ENCODE data around the gene PLCH2.

Gene PLCH2

GRCh38 chr1:2529784-2530512, 53.9 kb downstream of the PLCH2 start, which contains the start of gene HES5:
TSS of gene HES5 (minus strand) at chr1:2530263. CDS start at chr1:2530164, 99 bp downstream.
- Histone ChIP-seq H3K36me3 (ENCODE audit: insufficient read depth, low read length) (no peaks in the 10 kb centered on the region), H3K9me3 (ENCODE audit: control insufficient read depth, insufficient read depth, low read length) (no peaks in the 10 kb centered on the region), H3K9ac (ENCODE audit: low read depth, low read length) (peak within 1 kb of the TSS; percentile 5; the same call in 1 of the 2 replicates), H3K4me1 (ENCODE audit: insufficient read depth, low read length) (peaks cover 27% of the 10 kb centered on the region; the same call in 1 of the 2 replicates)

DNA sequence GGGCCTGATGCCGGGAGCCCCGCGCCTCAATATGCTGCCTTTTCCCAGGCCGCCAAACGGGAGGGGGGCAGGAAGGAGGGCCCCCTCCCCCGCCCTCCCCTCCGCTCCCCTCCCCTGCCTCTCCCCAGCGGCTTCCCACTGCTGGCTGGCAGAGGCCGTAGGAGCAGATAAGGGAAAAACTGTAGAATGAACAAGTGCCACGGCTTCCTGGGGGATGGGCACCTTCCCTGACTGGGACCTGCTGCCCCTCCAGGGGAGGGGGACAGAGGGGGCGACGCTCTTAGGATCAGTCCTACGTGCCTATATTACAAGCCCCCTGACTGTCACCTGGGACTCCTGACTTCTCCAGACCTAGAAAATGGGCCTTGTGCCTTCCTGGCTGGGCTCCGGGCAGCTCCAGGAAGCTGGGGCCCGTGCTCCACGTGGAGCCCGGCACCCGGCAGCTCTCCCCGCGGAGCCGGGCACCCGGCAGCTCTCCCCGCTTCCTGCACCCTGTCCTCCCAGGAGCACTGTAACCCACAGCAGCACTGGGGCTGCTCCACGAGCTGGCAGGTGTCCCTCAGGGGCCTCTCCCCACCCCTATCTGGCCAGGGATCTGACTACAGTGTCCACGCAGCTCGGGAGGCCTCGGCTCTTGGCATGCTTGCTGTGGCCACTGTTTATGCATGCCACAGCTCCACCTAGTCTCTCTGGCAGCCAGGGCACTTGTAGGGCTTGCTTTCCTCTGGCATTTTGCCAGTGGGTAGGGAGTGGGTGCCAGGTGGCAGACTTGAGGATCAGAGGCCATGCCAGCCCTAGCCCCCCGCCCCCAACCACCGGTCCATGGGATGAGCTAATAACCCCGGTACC, 54.6 kb downstream of the PLCH2 start:
- Histone ChIP-seq H3K9ac (ENCODE audit: low read depth, low read length) (peak overlapping the region; percentile 5; the same call in 1 of the 2 replicates), H3K9me3 (ENCODE audit: control insufficient read depth, insufficient read depth, low read length) (no peaks in the 10 kb centered on the region), H3K4me1 (ENCODE audit: insufficient read depth, low read length) (peaks cover 25% of the 10 kb centered on the region; the same call in 1 of the 2 replicates), H3K36me3 (ENCODE audit: insufficient read depth, low read length) (no peaks in the 10 kb centered on the region)

DNA sequence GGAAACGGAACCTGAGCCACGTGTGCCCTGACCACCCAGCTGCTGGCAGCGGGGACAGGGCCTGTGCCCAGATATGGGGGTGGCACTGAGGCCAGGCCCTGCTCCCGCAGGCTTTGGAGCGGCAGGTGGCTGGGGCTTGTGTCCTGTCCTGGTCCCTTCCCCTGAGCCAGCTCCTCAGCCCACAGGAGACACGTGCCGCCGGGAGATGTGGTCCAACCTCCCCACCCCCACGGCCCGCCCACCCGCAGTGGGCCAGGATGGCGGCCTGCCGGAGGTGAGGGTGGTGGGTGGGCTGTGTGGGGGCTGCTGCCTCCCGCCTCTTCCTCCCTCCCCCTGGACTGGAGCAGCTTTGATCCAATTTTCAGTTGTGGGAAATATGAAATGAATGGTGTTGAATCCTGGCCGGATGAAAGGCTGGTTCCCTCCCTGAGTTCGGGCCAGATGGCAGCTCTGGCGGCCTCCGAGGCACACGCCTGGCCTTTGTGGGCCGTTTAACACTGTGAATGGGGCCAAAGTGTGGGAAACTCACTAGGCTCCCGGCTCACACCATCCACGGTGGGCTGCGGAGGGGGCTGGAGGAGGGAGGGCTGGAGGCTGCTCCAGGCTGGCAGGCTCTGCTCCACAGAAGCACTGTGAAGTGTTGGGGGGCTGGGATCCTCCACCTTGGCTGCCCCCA, 56.5 kb downstream of the PLCH2 start:
- Histone ChIP-seq H3K36me3 (ENCODE audit: insufficient read depth, low read length) (no peaks in the 10 kb centered on the region), H3K4me1 (ENCODE audit: insufficient read depth, low read length) (peaks cover 21% of the 10 kb centered on the region; the same call in 1 of the 2 replicates), H3K9me3 (ENCODE audit: control insufficient read depth, insufficient read depth, low read length) (no peaks in the 10 kb centered on the region), H3K9ac (ENCODE audit: low read depth, low read length) (no peak overlapping the region)

DNA sequence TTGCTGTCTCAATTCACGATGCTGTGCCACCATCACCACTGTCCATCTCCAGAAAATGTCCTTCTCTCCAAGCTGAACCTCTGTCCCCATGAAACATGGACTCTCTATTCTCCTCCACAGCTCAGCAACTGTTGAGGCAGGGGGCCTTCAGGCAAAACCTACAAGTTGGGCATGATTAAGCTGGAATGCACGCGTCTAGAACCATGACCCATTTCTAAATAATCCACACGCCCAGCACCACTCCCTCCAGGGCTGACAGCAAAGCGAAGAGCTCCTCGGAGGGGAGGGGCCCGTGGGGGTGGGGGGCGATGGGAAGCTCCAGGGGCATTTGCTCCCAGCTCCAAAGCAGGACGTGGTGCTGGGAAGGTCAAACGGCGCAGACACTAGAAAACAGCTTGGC, 57.3 kb downstream of the PLCH2 start:
- Histone ChIP-seq H3K36me3 (ENCODE audit: insufficient read depth, low read length) (no peaks in the 10 kb centered on the region), H3K9me3 (ENCODE audit: control insufficient read depth, insufficient read depth, low read length) (no peaks in the 10 kb centered on the region), H3K4me1 (ENCODE audit: insufficient read depth, low read length) (peaks cover 21% of the 10 kb centered on the region; the same call in 1 of the 2 replicates), H3K9ac (ENCODE audit: low read depth, low read length) (no peak overlapping the region)

GRCh38 chr1:2534315-2534686, 58.2 kb downstream of the PLCH2 start:
- Histone ChIP-seq H3K4me1 (ENCODE audit: insufficient read depth, low read length) (peaks cover 15% of the 10 kb centered on the region; the same call in 1 of the 2 replicates), H3K9ac (ENCODE audit: low read depth, low read length) (no peak overlapping the region)

DNA sequence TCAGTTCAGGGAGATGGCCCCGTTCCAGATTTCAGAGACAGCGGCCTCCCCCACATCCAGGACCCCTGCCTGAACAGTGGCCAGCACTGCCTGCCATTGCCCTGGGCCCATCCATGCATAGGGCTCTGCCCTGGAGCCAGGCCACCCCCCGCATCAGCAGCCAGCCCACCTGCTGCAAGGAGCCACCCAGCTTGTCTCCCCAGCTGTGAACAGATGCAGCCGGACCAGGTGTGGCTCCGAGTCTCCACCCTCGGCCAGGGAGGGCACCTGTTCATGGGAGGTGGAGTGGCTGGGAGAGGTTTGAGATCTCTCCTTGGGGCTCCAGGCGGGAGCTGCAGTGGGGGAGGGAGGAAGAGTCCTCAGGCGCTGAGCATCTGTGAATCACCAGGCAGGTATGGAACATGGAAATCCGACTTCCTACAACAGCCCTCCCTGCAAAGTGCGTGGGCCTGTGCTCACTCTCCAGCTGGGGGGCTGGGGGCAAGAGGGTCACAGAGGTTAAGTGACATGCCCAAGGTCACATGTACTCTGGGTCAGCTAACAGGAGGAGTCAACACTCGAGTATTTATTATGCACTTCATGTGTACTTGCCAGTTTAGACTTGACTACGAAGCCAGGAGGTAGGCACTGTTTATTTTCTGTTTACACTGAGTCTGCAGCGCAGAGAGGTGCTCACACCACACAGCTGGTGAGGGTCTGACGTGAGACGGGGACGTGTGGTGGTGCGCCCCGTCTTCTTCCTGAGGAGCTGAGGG, 58.8 kb downstream of the PLCH2 start:
- H3K9me3 ChIP-seq (ENCODE audit: control insufficient read depth, insufficient read depth, low read length): no peaks in the 10 kb centered on the region
- H3K36me3 ChIP-seq (ENCODE audit: insufficient read depth, low read length): no peaks in the 10 kb centered on the region
- H3K4me1 ChIP-seq (ENCODE audit: insufficient read depth, low read length): peaks cover 15% of the 10 kb centered on the region; the same call in 1 of the 2 replicates
- no peak overlapping the region for H3K9ac ChIP-seq (ENCODE audit: low read depth, low read length)

More at GRCh38 chr1:2534315-2534686, 58.2 kb downstream of the PLCH2 start:
- Histone ChIP-seq H3K36me3 (ENCODE audit: insufficient read depth, low read length) (no peaks in the 10 kb centered on the region), H3K9me3 (ENCODE audit: control insufficient read depth, insufficient read depth, low read length) (no peaks in the 10 kb centered on the region)

GRCh38 chr1:2535455-2535854, 59.4 kb downstream of the PLCH2 start:
- no peaks in the 10 kb centered on the region for H3K9me3 ChIP-seq (ENCODE audit: control insufficient read depth, insufficient read depth, low read length)
- H3K4me1 ChIP-seq (ENCODE audit: insufficient read depth, low read length): peaks cover 15% of the 10 kb centered on the region; the same call in 1 of the 2 replicates
- H3K36me3 ChIP-seq (ENCODE audit: insufficient read depth, low read length): no peaks in the 10 kb centered on the region
- no peak overlapping the region for H3K9ac ChIP-seq (ENCODE audit: low read depth, low read length)

DNA sequence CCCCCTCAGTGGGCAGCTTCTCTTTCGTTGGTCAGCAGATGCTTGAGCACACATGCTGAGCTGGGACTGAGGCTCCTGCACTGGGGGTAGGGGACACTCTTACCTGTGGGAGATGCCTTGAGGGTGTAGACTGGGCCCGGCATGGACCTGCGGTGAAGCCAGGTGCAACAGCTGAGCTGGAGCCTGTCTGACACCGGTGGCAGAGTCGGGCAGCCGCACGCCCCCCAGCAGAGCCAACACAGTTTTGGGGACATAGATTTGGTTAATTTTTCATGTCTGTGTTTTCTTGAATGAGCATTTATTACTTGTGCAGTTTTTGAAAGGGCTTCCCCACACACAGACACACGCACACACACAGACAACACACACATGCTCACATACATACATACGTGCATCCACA, 59.9 kb downstream of the PLCH2 start:
- H3K9me3 ChIP-seq (ENCODE audit: control insufficient read depth, insufficient read depth, low read length): no peaks in the 10 kb centered on the region
- H3K36me3 ChIP-seq (ENCODE audit: insufficient read depth, low read length): no peaks in the 10 kb centered on the region
- no peak overlapping the region for H3K9ac ChIP-seq (ENCODE audit: low read depth, low read length)
- H3K4me1 ChIP-seq (ENCODE audit: insufficient read depth, low read length): peaks cover 15% of the 10 kb centered on the region; the same call in 1 of the 2 replicates

- Histone ChIP-seq H3K36me3 (ENCODE audit: insufficient read depth, low read length) (no peaks in the 10 kb centered on the region), H3K4me1 (ENCODE audit: insufficient read depth, low read length) (peaks cover 15% of the 10 kb centered on the region; the same call in 1 of the 2 replicates), H3K9me3 (ENCODE audit: control insufficient read depth, insufficient read depth, low read length) (no peaks in the 10 kb centered on the region), H3K9ac (ENCODE audit: low read depth, low read length) (no peak overlapping the region)
Measured at GRCh38 chr1:2537784-2538115, 61.7 kb downstream of the PLCH2 start.

DNA sequence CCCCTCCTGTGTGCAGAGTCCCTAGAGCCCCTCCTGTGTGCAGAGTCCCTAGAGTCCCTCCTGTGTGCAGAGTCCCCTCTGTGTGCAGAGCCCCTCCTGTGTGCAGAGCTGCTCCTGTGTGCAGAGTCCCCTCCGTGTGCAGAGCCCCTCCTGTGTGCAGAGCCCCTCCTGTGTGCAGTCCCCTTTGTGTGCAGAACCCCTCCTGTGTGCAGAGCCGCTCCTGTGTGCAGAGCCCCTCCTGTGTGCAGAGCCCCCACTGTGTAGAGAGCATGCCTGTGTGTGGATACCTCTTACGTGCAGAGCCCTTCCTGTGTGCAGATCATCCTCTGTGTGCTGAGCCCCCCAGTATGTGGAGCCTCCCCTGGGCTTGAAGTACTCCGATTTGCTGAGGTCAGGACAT, 62.3 kb downstream of the PLCH2 start:
- no peaks in the 10 kb centered on the region for H3K9me3 ChIP-seq (ENCODE audit: control insufficient read depth, insufficient read depth, low read length)
- H3K9ac ChIP-seq (ENCODE audit: low read depth, low read length): no peak overlapping the region
- H3K4me1 ChIP-seq (ENCODE audit: insufficient read depth, low read length): peaks cover 20% of the 10 kb centered on the region; the same call in 1 of the 2 replicates
- H3K36me3 ChIP-seq (ENCODE audit: insufficient read depth, low read length): no peaks in the 10 kb centered on the region

- Histone ChIP-seq H3K36me3 (ENCODE audit: insufficient read depth, low read length) (no peaks in the 10 kb centered on the region), H3K4me1 (ENCODE audit: insufficient read depth, low read length) (peaks cover 22% of the 10 kb centered on the region; the same call in 1 of the 2 replicates), H3K9ac (ENCODE audit: low read depth, low read length) (no peak overlapping the region), H3K9me3 (ENCODE audit: control insufficient read depth, insufficient read depth, low read length) (no peaks in the 10 kb centered on the region)
Measured at GRCh38 chr1:2538872-2539271, 62.8 kb downstream of the PLCH2 start.

- Histone ChIP-seq H3K9ac (ENCODE audit: low read depth, low read length) (no peak overlapping the region), H3K9me3 (ENCODE audit: control insufficient read depth, insufficient read depth, low read length) (no peaks in the 10 kb centered on the region), H3K4me1 (ENCODE audit: insufficient read depth, low read length) (peaks cover 22% of the 10 kb centered on the region; the same call in 1 of the 2 replicates), H3K36me3 (ENCODE audit: insufficient read depth, low read length) (no peaks in the 10 kb centered on the region)
Measured at GRCh38 chr1:2539312-2539907, 63.3 kb downstream of the PLCH2 start.

DNA sequence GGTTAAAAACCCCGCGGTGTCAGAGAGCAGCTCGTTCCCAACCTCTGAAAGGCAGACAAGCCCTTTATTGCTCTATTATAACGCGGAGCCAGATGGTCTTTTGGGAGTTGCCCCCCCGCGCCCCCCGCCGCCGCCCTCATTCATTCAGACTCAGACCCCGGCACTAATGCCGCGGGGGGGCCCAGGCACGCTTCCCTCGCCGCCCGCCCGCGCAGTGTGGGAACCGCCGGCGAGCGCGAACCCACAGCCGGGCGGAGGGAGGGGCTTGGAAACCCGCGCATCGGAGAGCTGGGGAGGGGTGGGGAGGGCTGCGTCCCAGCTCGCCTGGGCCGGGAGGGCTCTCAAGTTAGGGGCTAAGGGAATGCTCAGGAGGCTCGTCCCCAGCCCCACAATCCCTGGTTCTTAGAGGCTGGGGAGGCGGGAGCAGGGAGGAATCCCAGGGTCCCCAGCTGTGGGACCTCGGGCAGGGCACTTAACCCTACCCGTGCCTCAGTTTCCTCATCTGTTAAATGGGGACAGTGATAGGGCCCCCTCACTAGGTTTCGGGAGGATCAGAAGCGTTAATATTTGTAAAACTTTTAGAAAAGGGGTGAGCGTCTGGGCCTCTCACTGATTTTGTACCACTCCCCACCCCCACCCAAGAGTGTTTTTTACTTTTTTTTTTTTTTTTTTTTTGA, 64.9 kb downstream of the PLCH2 start:
- H3K9ac ChIP-seq (ENCODE audit: low read depth, low read length): peak overlapping the region; percentile 26; the same call in 1 of the 2 replicates
- peaks cover 19% of the 10 kb centered on the region; the same call in 1 of the 2 replicates for H3K4me1 ChIP-seq (ENCODE audit: insufficient read depth, low read length)
- no peaks in the 10 kb centered on the region for H3K36me3 ChIP-seq (ENCODE audit: insufficient read depth, low read length)
- no peaks in the 10 kb centered on the region for H3K9me3 ChIP-seq (ENCODE audit: control insufficient read depth, insufficient read depth, low read length)

All from ES-I3 (cell line).